Middle frontal gyrus (tissue), 1 donor: ENCODE results near the gene TRPT1.

Source experiments
- DNase-seq: peaks from one replicate; pipeline ENCODE4 v3.0.0-alpha.2; 2015; ENCODE audit warnings: low spot score; ENCODE audit errors: extremely low spot score

TRPT1 gene

GRCh38 chr11:64230985-64231365 lies 5.0 kb upstream of the TRPT1 start:
- no peak for DNase-seq

GRCh38 chr11:64230171-64230984 lies 4.4 kb upstream of the TRPT1 start, which contains the start of gene DNAJC4:
TSS of gene DNAJC4 (plus strand) at chr11:64230548. CDS start at chr11:64230855, 307 bp downstream.
- DNase-seq, result peak; percentile 81

- no peak for DNase-seq
These were observed 3.8 kb upstream of the TRPT1 start for GRCh38 chr11:64229744-64230170.

- DNase-seq, result no peak
These were observed 3.2 kb upstream of the TRPT1 start for GRCh38 chr11:64229090-64229743.

GRCh38 chr11:64227405-64227956 lies 1.5 kb upstream of the TRPT1 start:
- no peak for DNase-seq

- no peak for DNase-seq
These were observed 593 bp upstream of the TRPT1 start for GRCh38 chr11:64226507-64227051.

GRCh38 chr11:64224891-64225607 lies 937 bp downstream of the TRPT1 start:
- no peak for DNase-seq

GRCh38 chr11:64224151-64224890 lies 1.7 kb downstream of the TRPT1 start:
- no peak for DNase-seq

GRCh38 chr11:64223001-64223651 lies 2.9 kb downstream of the TRPT1 start:
- DNase-seq, result no peak

- DNase-seq, result no peak
These were observed 3.4 kb downstream of the TRPT1 start for GRCh38 chr11:64222651-64223000.

GRCh38 chr11:64220798-64221197 lies 5.2 kb downstream of the TRPT1 start:
- DNase-seq, result no peak

- DNase-seq, result no peak
These were observed 5.7 kb downstream of the TRPT1 start for GRCh38 chr11:64220271-64220670.

- no peak for DNase-seq
These were observed 6.2 kb downstream of the TRPT1 start for GRCh38 chr11:64219755-64220154.

- DNase-seq, result no peak
These were observed 6.7 kb downstream of the TRPT1 start for GRCh38 chr11:64219354-64219684.

- no peak for DNase-seq
These were observed 7.2 kb downstream of the TRPT1 start for GRCh38 chr11:64218628-64219353.

GRCh38 chr11:64216879-64217278 lies 9.1 kb downstream of the TRPT1 start:
- DNase-seq, result no peak

GRCh38 chr11:64211181-64211872 lies 14.7 kb downstream of the TRPT1 start:
- no peak for DNase-seq

GRCh38 chr11:64210301-64211020 lies 15.5 kb downstream of the TRPT1 start:
- no peak for DNase-seq

GRCh38 chr11:64209563-64209843 lies 16.5 kb downstream of the TRPT1 start:
- DNase-seq, result no peak
